Large intestine (tissue), 12 donors: ENCODE results near the gene ZNF583. TPM values are rescaled to one million over a fixed set of nuclear protein-coding genes. Genes with fewer than 3 reads are reported as not detected.

Experiments
- DNase-seq, 2 donors: peaks; one replicate each; pipeline versions ENCODE4 v3.0.0 to v3.0.0-alpha.2; 2013
- H3K27ac ChIP-seq: one replicate; pipeline ENCODE4 v1.5.1; 2013; ENCODE audit warnings: low read length
- H3K27me3 ChIP-seq: 2 replicates; pipeline ENCODE4 v1.6.1; 2013; ENCODE audit warnings: low read length; ENCODE audit not compliant: control insufficient read depth, insufficient read depth
- H3K36me3 ChIP-seq: 2 replicates; pipeline ENCODE4 v1.6.1; 2013; ENCODE audit warnings: low read length; ENCODE audit not compliant: control insufficient read depth, insufficient read depth
- H3K4me1 ChIP-seq: one replicate; pipeline ENCODE4 v1.6.1; 2013; ENCODE audit warnings: low read length; ENCODE audit not compliant: control insufficient read depth, insufficient read depth
- H3K4me3 ChIP-seq: one replicate; pipeline ENCODE4 v1.5.1; 2013; ENCODE audit warnings: low read length
- H3K9me3 ChIP-seq: one replicate; pipeline ENCODE4 v1.6.1; 2013; ENCODE audit warnings: mild to moderate bottlenecking, low read depth, low read length, moderate library complexity; ENCODE audit not compliant: control insufficient read depth
- WGBS: methylation state at CpG from one replicate; pipeline ENCODE4 v1.1.5; 2013; ENCODE audit warnings: low lambda C conversion rate; ENCODE audit not compliant: insufficient coverage; 5-methylcytosine and 5-hydroxymethylcytosine counted together
- long read RNA-seq, 11 donors: transcript quantifications; one replicate each; lab custom pipeline, GENCODE V29; 2026
- polyA plus RNA-seq: library from polyadenylated mRNA; unstranded; fragments of 120-200 nt; gene quantifications from one replicate; pipeline ENCODE4 v1.2.1, GENCODE V29; 2013

The ZNF583 gene
- polyA plus RNA-seq, result 6.0 TPM
- long read RNA-seq, donor 1, full-length matches to known transcripts, result 2 of 2 reads
- long read RNA-seq, donor 1, partial matches to known transcripts, result 0 of 2 reads
- long read RNA-seq, donor 1, other reads (novel, unspliced or antisense), result 0 of 2 reads
- long read RNA-seq, donor 2, full-length matches to known transcripts, result 1 of 1 reads
- long read RNA-seq, donor 2, partial matches to known transcripts, result 0 of 1 reads
- long read RNA-seq, donor 2, other reads (novel, unspliced or antisense), result 0 of 1 reads
- long read RNA-seq, donor 3, full-length matches to known transcripts, result 1 of 1 reads
- long read RNA-seq, donor 3, partial matches to known transcripts, result 0 of 1 reads
- long read RNA-seq, donor 3, other reads (novel, unspliced or antisense), result 0 of 1 reads
- long read RNA-seq, donor 4, result 0 reads
- long read RNA-seq, donor 5, result 0 reads
- long read RNA-seq, donor 6, full-length matches to known transcripts, result 3 of 3 reads
- long read RNA-seq, donor 6, partial matches to known transcripts, result 0 of 3 reads
- long read RNA-seq, donor 6, other reads (novel, unspliced or antisense), result 0 of 3 reads
- long read RNA-seq, donor 7, full-length matches to known transcripts, result 1 of 1 reads
- long read RNA-seq, donor 7, partial matches to known transcripts, result 0 of 1 reads
- long read RNA-seq, donor 7, other reads (novel, unspliced or antisense), result 0 of 1 reads
- long read RNA-seq, donor 8, result 0 reads
- long read RNA-seq, donor 9, full-length matches to known transcripts, result 1 of 1 reads
- long read RNA-seq, donor 9, partial matches to known transcripts, result 0 of 1 reads
- long read RNA-seq, donor 9, other reads (novel, unspliced or antisense), result 0 of 1 reads
- long read RNA-seq, donor 10, full-length matches to known transcripts, result 2 of 2 reads
- long read RNA-seq, donor 10, partial matches to known transcripts, result 0 of 2 reads
- long read RNA-seq, donor 10, other reads (novel, unspliced or antisense), result 0 of 2 reads
- long read RNA-seq, donor 11, full-length matches to known transcripts, result 2 of 2 reads
- long read RNA-seq, donor 11, partial matches to known transcripts, result 0 of 2 reads
- long read RNA-seq, donor 11, other reads (novel, unspliced or antisense), result 0 of 2 reads

GRCh38 chr19:56403764-56404704, at the start of gene ZNF583:
Gene ZNF583, plus strand, starts transcription at chr19:56404332. Its CDS starts 2,783 bp downstream, at chr19:56407115.
- Histone ChIP-seq H3K9me3 (peaks cover 10% of the 10 kb centered on the region), H3K36me3 (peaks cover 20% of the 10 kb centered on the region)
- no CpG with 5 or more reads among the region's 70 CpGs for WGBS

GRCh38 chr19:56355517-56355916, 48.6 kb upstream of the ZNF583 start:
- Histone ChIP-seq H3K36me3 (no peaks in the 10 kb centered on the region), H3K4me3 (no peak overlapping the region), H3K27ac (no peak overlapping the region), H3K9me3 (no peaks in the 10 kb centered on the region), H3K4me1 (no peaks in the 10 kb centered on the region), H3K27me3 (no peaks in the 10 kb centered on the region)
- WGBS, result no CpG with 5 or more reads among the region's 1 CpG
- no peak for DNase-seq

More at GRCh38 chr19:56403764-56404704, at the start of gene ZNF583:
- H3K4me1 ChIP-seq, result no peaks in the 10 kb centered on the region
- DNase-seq, result peak; percentile 97 to 98
- H3K4me3 ChIP-seq, result peak within 1 kb of the TSS; percentile 76
- peak within 1 kb of the TSS; percentile 86 for H3K27ac ChIP-seq
- H3K27me3 ChIP-seq, result no peaks in the 10 kb centered on the region

- Histone ChIP-seq H3K36me3 (no peaks in the 10 kb centered on the region), H3K27ac (no peak overlapping the region), H3K27me3 (no peaks in the 10 kb centered on the region), H3K9me3 (no peaks in the 10 kb centered on the region), H3K4me1 (no peaks in the 10 kb centered on the region), H3K4me3 (no peak overlapping the region)
- no CpG with 5 or more reads among the region's 2 CpGs for WGBS
- no peak for DNase-seq
Measured at GRCh38 chr19:56356944-56357343, 47.2 kb upstream of the ZNF583 start.

GRCh38 chr19:56360841-56361240, 43.3 kb upstream of the ZNF583 start:
- no peak overlapping the region for H3K4me3 ChIP-seq
- WGBS, result 100% methylated on average over 1 of the region's 2 CpGs
- no peaks in the 10 kb centered on the region for H3K27me3 ChIP-seq
- H3K4me1 ChIP-seq, result no peaks in the 10 kb centered on the region
- DNase-seq, result no peak
- no peak overlapping the region for H3K27ac ChIP-seq
- no peaks in the 10 kb centered on the region for H3K9me3 ChIP-seq
- H3K36me3 ChIP-seq, result no peaks in the 10 kb centered on the region

- no CpG with 5 or more reads among the region's 65 CpGs for WGBS
- peaks cover 7% of the 10 kb centered on the region for H3K4me1 ChIP-seq
- peaks cover 15% of the 10 kb centered on the region for H3K9me3 ChIP-seq
- peak overlapping the region; percentile 73 for H3K27ac ChIP-seq
- DNase-seq, result peak; percentile 95 to 96
- peak overlapping the region; percentile 72 for H3K4me3 ChIP-seq
- peaks cover 25% of the 10 kb centered on the region for H3K36me3 ChIP-seq
- no peaks in the 10 kb centered on the region for H3K27me3 ChIP-seq
Measured at GRCh38 chr19:56367829-56368711, 36.1 kb upstream of the ZNF583 start.

- Histone ChIP-seq H3K27ac (no peak overlapping the region), H3K4me1 (peaks cover 7% of the 10 kb centered on the region), H3K9me3 (peaks cover 20% of the 10 kb centered on the region), H3K36me3 (peaks cover 44% of the 10 kb centered on the region), H3K27me3 (no peaks in the 10 kb centered on the region), H3K4me3 (no peak overlapping the region)
- WGBS, result 100% methylated on average over 1 of the region's 3 CpGs
- DNase-seq, result no peak
Measured at GRCh38 chr19:56369886-56370676, 34.1 kb upstream of the ZNF583 start.

GRCh38 chr19:56372281-56372680, 31.9 kb upstream of the ZNF583 start:
- Histone ChIP-seq H3K9me3 (peaks cover 25% of the 10 kb centered on the region), H3K4me3 (no peak overlapping the region), H3K36me3 (peaks cover 64% of the 10 kb centered on the region), H3K27me3 (no peaks in the 10 kb centered on the region), H3K27ac (no peak overlapping the region), H3K4me1 (peaks cover 7% of the 10 kb centered on the region)
- WGBS, result no CpG with 5 or more reads among the region's 1 CpG
- DNase-seq, result no peak

GRCh38 chr19:56377105-56377924, 26.8 kb upstream of the ZNF583 start:
- Histone ChIP-seq H3K27ac (no peak overlapping the region), H3K4me3 (no peak overlapping the region), H3K36me3 (peaks cover 55% of the 10 kb centered on the region), H3K9me3 (peaks cover 34% of the 10 kb centered on the region), H3K4me1 (no peaks in the 10 kb centered on the region), H3K27me3 (no peaks in the 10 kb centered on the region)
- DNase-seq, result no peak
- WGBS, result 100% methylated on average over 1 of the region's 11 CpGs
